HG02763 (cell line): Measurements from ENCODE around the gene MMP14.
"Not testable (repeated sequence)": the region's sequence is repeated elsewhere in the genome, so short reads cannot be mapped to it uniquely, and the experiment has no call there.

Source experiments
- ATAC-seq: cut with Tn5 transposase; IDR thresholded peaks from one replicate; pipeline ENCODE4 v1.9.1; 2021; ENCODE audit warnings: mild to moderate bottlenecking, moderate library complexity; ENCODE audit not compliant: unreplicated experiment

The MMP14 gene

GRCh38 chr14:22836301-22837113, at the start of gene MMP14:
TSS of gene MMP14 (plus strand) at chr14:22836585. CDS start at chr14:22836818, 233 bp downstream.
- no peak for ATAC-seq

GRCh38 chr14:22786685-22787084, 49.7 kb upstream of the MMP14 start:
- no peak for ATAC-seq

GRCh38 chr14:22791301-22791700, 45.1 kb upstream of the MMP14 start:
- no peak for ATAC-seq

- no peak for ATAC-seq
Observed at GRCh38 chr14:22792158-22792557, 44.2 kb upstream of the MMP14 start.

GRCh38 chr14:22793550-22793949, 42.8 kb upstream of the MMP14 start:
- not testable (repeated sequence) for ATAC-seq

GRCh38 chr14:22793976-22794375, 42.4 kb upstream of the MMP14 start:
- no peak for ATAC-seq

DNA sequence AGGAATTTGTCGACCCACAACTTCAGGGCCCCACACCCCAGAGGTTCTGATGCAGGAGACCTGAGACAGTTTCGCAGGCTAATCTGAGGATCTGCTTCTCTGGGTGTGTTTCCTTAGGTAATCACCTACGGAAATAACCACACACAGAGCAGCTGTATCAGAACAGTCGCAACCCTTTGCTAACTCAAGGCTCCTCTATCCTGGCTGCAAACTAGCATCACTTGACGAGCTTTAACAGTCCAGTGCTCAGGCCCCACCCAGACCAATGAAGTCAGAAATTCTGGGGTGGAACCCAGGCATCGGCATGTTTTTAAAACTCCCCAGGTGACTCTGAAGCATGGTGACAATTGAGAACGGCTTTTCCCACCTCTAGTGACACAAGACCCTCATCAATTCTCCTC, 41.8 kb upstream of the MMP14 start:
- ATAC-seq = no peak

- ATAC-seq = peak; percentile 49
Observed at GRCh38 chr14:22796087-22796707, 40.2 kb upstream of the MMP14 start.

GRCh38 chr14:22797017-22797917, 39.1 kb upstream of the MMP14 start:
- no peak for ATAC-seq

DNA sequence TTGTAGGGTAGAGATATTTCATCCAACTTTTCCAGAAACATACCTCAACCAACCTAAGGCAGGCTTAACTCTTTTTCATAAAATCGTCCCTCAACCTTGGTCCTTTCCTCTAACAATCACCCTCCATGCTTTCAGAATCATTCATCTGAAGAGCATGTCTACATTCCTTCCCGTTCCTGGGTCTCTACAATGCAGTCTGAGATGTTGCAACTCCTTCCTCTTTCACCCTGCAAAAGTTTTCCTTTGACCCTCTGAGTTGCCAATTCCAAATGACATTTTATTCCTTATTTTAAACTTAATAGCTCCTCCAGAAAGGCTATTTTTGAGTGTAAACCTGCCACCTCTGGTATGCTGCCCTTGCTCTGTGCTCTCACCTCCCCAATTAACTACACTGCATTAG, 37.9 kb upstream of the MMP14 start:
- no peak for ATAC-seq

DNA sequence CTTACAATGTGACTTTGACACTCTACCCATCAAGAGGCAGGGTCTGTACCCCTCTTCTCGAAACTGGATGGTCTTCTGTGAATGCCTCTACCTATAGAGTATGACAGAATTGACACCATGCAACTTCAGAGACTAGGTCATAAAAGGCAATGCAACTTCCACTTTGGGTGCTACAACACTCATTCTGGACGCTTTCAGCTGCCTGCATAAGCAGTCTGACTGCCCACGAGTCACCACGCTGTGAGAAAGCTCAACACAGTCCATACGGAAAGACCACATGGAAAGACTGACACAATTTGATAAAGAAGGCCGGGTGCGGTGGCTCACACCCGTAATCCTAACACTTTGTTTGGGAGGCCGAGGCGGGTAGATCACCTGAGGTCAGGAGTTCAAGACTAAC, 36.0 kb upstream of the MMP14 start:
- ATAC-seq = no peak

- no peak for ATAC-seq
Observed at GRCh38 chr14:22801716-22802115, 34.7 kb upstream of the MMP14 start.

DNA sequence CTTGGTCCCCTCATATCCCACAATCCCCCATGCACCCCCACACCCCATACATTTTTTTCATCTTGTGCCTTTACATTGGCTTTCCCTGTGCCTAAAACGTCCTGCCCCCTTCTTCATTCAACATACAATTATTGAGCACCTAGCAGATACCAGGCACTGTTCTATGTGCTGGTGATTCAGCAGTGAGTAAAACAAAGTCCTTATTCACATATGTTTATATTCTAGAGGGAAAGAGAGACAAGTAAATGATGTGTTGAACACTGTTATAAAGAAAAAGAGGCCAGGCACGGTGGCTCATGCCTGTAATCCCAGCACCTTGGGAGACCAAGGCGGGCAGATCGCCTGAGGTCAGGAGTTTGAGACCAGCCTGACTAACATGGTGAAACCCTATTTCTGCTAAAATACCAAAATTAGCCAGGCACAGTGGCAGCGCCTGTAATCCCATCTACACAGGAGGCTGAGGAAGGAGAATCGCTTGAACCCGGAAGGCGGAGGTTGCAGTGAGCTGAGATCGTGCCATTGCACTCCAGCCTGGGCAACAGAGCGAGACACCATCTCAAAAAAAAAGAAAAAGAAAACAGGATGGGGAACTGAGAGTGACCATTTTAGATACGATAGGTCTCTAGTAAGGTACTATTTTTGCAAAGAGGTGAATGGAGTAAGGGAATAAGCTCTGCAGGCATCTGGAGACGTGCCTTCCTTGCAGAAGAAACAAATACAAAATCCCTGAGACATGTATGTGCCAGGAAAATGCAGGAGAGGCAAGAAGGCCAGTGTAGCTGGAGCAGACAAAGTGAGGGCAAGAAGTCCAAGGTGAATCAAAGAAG, 33.3 kb upstream of the MMP14 start:
- ATAC-seq = peak; percentile 55

GRCh38 chr14:22803687-22803974, 32.8 kb upstream of the MMP14 start:
- peak; percentile 62 for ATAC-seq

GRCh38 chr14:22805235-22805634, 31.1 kb upstream of the MMP14 start:
- ATAC-seq = not testable (repeated sequence)

GRCh38 chr14:22807432-22808087, 28.8 kb upstream of the MMP14 start:
- no peak for ATAC-seq

DNA sequence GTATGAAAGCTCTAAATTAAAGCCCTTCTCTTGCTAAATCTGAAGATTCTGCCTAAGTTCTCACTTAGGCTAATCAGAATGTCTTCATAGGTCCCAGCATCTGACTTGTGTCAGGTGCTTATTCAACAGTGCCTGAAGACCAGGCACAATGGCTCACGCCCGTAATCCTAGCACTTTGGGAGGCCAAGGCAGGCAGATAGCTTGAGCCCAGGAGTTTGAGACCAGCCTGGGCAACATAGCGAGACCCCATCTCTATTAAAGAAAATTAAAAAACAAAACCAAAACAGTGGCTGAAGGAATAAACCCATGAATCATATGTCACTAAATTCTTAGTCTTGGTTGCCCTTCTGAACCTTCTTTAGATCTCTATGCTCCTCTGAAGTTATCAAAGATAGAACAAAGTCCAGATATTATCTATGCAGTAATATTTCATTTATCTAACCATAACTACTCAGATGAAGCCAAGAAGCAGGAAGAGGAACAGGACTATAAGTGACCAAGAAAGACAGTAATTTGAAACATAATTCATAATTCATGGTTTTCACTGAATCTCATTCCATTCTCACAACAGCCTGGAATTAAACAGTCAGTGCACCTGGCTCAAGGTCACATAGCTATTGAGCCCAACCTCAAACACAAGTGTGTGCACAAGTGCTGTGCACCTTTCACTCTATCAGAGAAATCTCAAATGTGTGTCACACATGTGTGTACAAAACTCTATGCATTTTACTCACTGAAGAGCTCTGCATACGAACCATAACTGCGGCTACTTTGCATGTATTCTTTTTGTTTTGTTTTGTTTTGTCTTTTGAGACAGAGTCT, 27.8 kb upstream of the MMP14 start:
- ATAC-seq = no peak

- no peak for ATAC-seq
Observed at GRCh38 chr14:22811722-22812121, 24.7 kb upstream of the MMP14 start.

GRCh38 chr14:22812744-22813143, 23.6 kb upstream of the MMP14 start:
- ATAC-seq = no peak
